ENCODE results near the gene PDE7B.

PDE7B gene

GRCh38 chr6:135851442-135852271 is at the start of gene PDE7B:
Gene PDE7B (plus strand): TSS chr6:135851701.
- peak; percentile 99 for DNase-seq (ENCODE audit: low read depth)
- TF ChIP-seq, protein P1, sequence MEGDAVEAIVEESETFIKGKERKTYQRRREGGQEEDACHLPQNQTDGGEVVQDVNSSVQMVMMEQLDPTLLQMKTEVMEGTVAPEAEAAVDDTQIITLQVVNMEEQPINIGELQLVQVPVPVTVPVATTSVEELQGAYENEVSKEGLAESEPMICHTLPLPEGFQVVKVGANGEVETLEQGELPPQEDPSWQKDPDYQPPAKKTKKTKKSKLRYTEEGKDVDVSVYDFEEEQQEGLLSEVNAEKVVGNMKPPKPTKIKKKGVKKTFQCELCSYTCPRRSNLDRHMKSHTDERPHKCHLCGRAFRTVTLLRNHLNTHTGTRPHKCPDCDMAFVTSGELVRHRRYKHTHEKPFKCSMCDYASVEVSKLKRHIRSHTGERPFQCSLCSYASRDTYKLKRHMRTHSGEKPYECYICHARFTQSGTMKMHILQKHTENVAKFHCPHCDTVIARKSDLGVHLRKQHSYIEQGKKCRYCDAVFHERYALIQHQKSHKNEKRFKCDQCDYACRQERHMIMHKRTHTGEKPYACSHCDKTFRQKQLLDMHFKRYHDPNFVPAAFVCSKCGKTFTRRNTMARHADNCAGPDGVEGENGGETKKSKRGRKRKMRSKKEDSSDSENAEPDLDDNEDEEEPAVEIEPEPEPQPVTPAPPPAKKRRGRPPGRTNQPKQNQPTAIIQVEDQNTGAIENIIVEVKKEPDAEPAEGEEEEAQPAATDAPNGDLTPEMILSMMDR (conservative IDR thresholded peaks at IDR 0.05; ENCODE audit: low read depth, low read length), result no peak
- peak within 1 kb of the TSS; percentile 66 for H3K4me3 ChIP-seq (ENCODE audit: low read depth, low read length)

GRCh38 chr6:135801755-135802465 is 49.6 kb upstream of the PDE7B start:
- no peak for DNase-seq (ENCODE audit: low read depth)
- H3K4me3 ChIP-seq (ENCODE audit: low read depth, low read length), result no peak overlapping the region
- TF ChIP-seq, protein P1 (conservative IDR thresholded peaks at IDR 0.05; ENCODE audit: low read depth, low read length), result no peak

GRCh38 chr6:135810486-135810885 is 41.0 kb upstream of the PDE7B start:
- H3K4me3 ChIP-seq (ENCODE audit: low read depth, low read length), result no peak overlapping the region
- TF ChIP-seq, protein P1 (conservative IDR thresholded peaks at IDR 0.05; ENCODE audit: low read depth, low read length), result no peak
- no peak for DNase-seq (ENCODE audit: low read depth)

GRCh38 chr6:135811170-135811569 is 40.3 kb upstream of the PDE7B start:
- TF ChIP-seq, protein P1 (conservative IDR thresholded peaks at IDR 0.05; ENCODE audit: low read depth, low read length), result no peak
- H3K4me3 ChIP-seq (ENCODE audit: low read depth, low read length), result no peak overlapping the region
- no peak for DNase-seq (ENCODE audit: low read depth)

DNA sequence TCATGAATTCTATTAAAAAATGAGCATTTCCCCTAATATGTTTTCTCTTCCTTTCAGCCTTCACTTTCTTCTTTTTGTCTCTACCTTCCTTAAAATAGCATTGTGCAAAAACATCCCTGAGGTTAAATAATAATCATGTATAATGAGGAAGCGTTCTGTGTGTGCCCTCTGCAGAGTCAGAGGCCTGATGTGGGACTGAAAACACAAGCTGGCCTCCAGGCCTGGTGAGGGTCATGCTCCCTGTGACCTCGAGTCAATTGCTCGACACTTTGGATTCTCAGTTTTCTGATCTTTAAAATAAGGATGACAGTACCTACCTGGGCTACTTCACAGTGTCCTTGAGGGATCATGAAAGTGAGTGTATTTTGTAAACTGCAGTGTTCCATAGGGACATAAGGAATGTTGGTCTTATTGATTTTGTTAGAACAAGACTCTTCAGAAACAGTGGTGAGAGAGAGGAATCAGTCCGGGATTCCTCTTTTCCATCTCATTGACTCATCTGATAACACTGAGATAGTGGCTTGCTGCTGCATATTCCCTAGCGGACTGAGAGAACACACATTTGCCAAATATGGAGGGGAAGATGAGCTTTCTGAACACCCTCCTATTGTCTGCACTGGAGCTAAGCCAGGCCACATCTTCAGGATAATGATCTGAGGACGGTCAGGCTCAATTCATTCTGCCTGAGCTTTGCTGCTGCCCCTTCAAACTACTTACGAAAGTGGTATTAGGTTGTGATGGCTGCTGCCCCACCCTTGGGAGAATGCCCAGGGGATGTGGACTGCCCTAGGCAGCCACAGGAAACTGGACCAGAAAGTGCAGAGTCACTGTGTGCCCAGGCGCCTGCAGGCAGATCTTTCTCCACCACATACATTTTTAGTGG is 39.6 kb upstream of the PDE7B start:
- TF ChIP-seq, protein P1 (conservative IDR thresholded peaks at IDR 0.05; ENCODE audit: low read depth, low read length), result no peak
- peak; percentile 40 for DNase-seq (ENCODE audit: low read depth)
- H3K4me3 ChIP-seq (ENCODE audit: low read depth, low read length), result no peak overlapping the region

DNA sequence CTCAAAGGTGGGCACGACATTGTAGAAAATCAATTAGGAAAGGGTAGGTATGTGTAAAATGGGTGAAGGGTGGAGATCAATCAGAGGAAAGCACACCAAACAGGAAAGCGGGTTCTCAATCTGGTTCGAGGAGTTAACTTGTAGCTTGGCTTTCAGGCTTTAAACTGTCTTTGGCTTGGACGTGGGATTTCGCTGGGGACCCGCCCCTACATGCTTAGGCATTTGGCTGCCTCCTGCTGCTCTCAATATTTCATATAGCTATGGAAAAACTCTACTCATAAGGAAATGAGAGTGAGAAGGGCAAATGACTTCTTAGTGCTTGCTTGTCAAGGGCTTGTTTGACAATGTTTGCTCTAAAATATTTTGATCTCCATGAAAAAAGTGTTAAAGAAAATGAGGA is 38.1 kb upstream of the PDE7B start:
- TF ChIP-seq, protein P1 (conservative IDR thresholded peaks at IDR 0.05; ENCODE audit: low read depth, low read length), result no peak
- DNase-seq (ENCODE audit: low read depth), result no peak
- no peak overlapping the region for H3K4me3 ChIP-seq (ENCODE audit: low read depth, low read length)
